MM.1S (cell line): ENCODE data around the gene NLK.
"Not testable (repeated sequence)": the region's sequence is repeated elsewhere in the genome, so short reads cannot be mapped to it uniquely, and the experiment has no call there.

Source experiments
- DNase-seq: peaks from one replicate; pipeline ENCODE4 v3.0.0-alpha.2; 2015
- H2AFZ ChIP-seq: fragments of 300-600 bp; sonication (generic); 2 replicates; pipeline ENCODE4 v1.6.0; 2016; ENCODE audit warnings: antibody characterized with exemption, low read length
- H3F3A ChIP-seq: fragments of 300-600 bp; sonication (generic); 2 replicates; pipeline ENCODE4 v1.6.1; 2016; ENCODE audit warnings: mild to moderate bottlenecking, antibody characterized with exemption, low read length, moderate library complexity, mixed read lengths; ENCODE audit not compliant: insufficient read depth
- H3K27ac ChIP-seq: fragments of 300-600 bp; sonication (generic); 2 replicates; pipeline ENCODE4 v1.5.1; 2016; ENCODE audit warnings: mild to moderate bottlenecking, low read length
- H3K27me3 ChIP-seq: fragments of 300-600 bp; sonication (generic); replicated peaks from 2 replicates; pipeline ENCODE4 v1.6.0; 2016; ENCODE audit warnings: low read length; ENCODE audit not compliant: insufficient read depth
- H3K36me3 ChIP-seq: fragments of 300-600 bp; sonication (generic); replicated peaks from 2 replicates; pipeline ENCODE4 v1.6.1; 2016; ENCODE audit warnings: mild to moderate bottlenecking, low read length, mixed read lengths; ENCODE audit not compliant: insufficient read depth
- H3K4me1 ChIP-seq: fragments of 300-600 bp; sonication (generic); 2 replicates; pipeline ENCODE4 v1.6.1; 2016; ENCODE audit warnings: low read length, mixed read lengths
- H3K4me2 ChIP-seq: fragments of 300-600 bp; sonication (generic); 2 replicates; pipeline ENCODE4 v1.6.0; 2016; ENCODE audit warnings: low read depth, low read length
- H3K4me3 ChIP-seq: fragments of 300-600 bp; sonication (generic); 2 replicates; pipeline ENCODE4 v1.5.1; 2016; ENCODE audit warnings: low read length, mixed read lengths
- H3K79me2 ChIP-seq: fragments of 300-600 bp; sonication (generic); 2 replicates; pipeline ENCODE4 v1.6.1; 2016; ENCODE audit warnings: mixed run types, low read length, mixed read lengths
- H3K9ac ChIP-seq: fragments of 300-600 bp; sonication (generic); 2 replicates; pipeline ENCODE4 v1.6.1; 2016; ENCODE audit warnings: low read length, mixed read lengths
- H3K9me2 ChIP-seq: fragments of 300-600 bp; sonication (generic); replicated peaks from 2 replicates; pipeline ENCODE4 v1.6.1; 2016; ENCODE audit warnings: mild to moderate bottlenecking, low read length, mixed read lengths; ENCODE audit not compliant: insufficient read depth
- H3K9me3 ChIP-seq: fragments of 300-600 bp; sonication (generic); replicated peaks from 2 replicates; pipeline ENCODE4 v1.6.1; 2016; ENCODE audit warnings: mild to moderate bottlenecking, low read length, mixed read lengths; ENCODE audit not compliant: insufficient read depth
- H4K20me1 ChIP-seq: fragments of 300-600 bp; sonication (generic); 2 replicates; pipeline ENCODE4 v1.6.1; 2016; ENCODE audit warnings: mild to moderate bottlenecking, low read length, moderate library complexity, mixed read lengths; ENCODE audit not compliant: insufficient read depth
- CTCF ChIP-seq: fragments of 300-600 bp; sonication (generic); IDR thresholded peaks from 2 replicates; pipeline ENCODE4 v1.5.1; 2016; ENCODE audit warnings: antibody characterized with exemption, low read length, mixed read lengths
- EZH2 ChIP-seq: fragments of 300-600 bp; sonication (generic); optimal IDR thresholded peaks from 2 replicates; pipeline ENCODE3; 2017; ENCODE audit warnings: low read depth, mild to moderate bottlenecking, antibody characterized with exemption, low read length, mixed read lengths
- EZH2phosphoT487 ChIP-seq: fragments of 300-600 bp; sonication (generic); IDR thresholded peaks from 2 replicates; pipeline ENCODE4 v1.6.1; 2018; ENCODE audit warnings: antibody characterized with exemption, low read length

The NLK gene

GRCh38 chr17:28097254-28097653 lies 54.8 kb downstream of the NLK start:
- Histone ChIP-seq H2AFZ (no peak overlapping the region), H3F3A (0 out of 2 replicates have a peak, but pooled peaks cover 2% of the 10 kb centered on the region), H3K4me3 (no peak overlapping the region), H3K36me3 (no peaks in the 10 kb centered on the region), H3K4me1 (peaks cover 11% of the 10 kb centered on the region), H3K9ac (no peak overlapping the region), H3K9me3 (no peaks in the 10 kb centered on the region), H3K79me2 (no peaks in the 10 kb centered on the region), H3K27me3 (no peaks in the 10 kb centered on the region), H3K4me2 (no peak overlapping the region), H4K20me1 (no peaks in the 10 kb centered on the region), H3K27ac (no peak overlapping the region), H3K9me2 (no peaks in the 10 kb centered on the region)
- TF ChIP-seq EZH2phosphoT487 (no peak), EZH2 (no peak), CTCF (no peak)
- no peak for DNase-seq

GRCh38 chr17:28097901-28098300 lies 55.4 kb downstream of the NLK start:
- no peaks in the 10 kb centered on the region for H3K79me2 ChIP-seq
- no peaks in the 10 kb centered on the region for H4K20me1 ChIP-seq
- DNase-seq: no peak
- H2AFZ ChIP-seq: no peak overlapping the region
- H3K9ac ChIP-seq: no peak overlapping the region
- H3K4me3 ChIP-seq: no peak overlapping the region
- peak overlapping the region; percentile 25; the same call in 1 of the 2 replicates for H3K4me2 ChIP-seq
- H3K36me3 ChIP-seq: no peaks in the 10 kb centered on the region
- H3K27ac ChIP-seq: no peak overlapping the region
- TF ChIP-seq EZH2: no peak
- no peak for TF ChIP-seq CTCF
- TF ChIP-seq EZH2phosphoT487: no peak
- no peaks in the 10 kb centered on the region for H3K9me3 ChIP-seq
- 0 out of 2 replicates have a peak, but pooled peaks cover 2% of the 10 kb centered on the region for H3F3A ChIP-seq
- H3K27me3 ChIP-seq: no peaks in the 10 kb centered on the region
- peaks cover 11% of the 10 kb centered on the region for H3K4me1 ChIP-seq
- no peaks in the 10 kb centered on the region for H3K9me2 ChIP-seq

GRCh38 chr17:28098591-28098990 lies 56.1 kb downstream of the NLK start:
- not testable (repeated sequence) for H3K27ac ChIP-seq, H3K9ac ChIP-seq, DNase-seq, H2AFZ ChIP-seq, H3K4me3 ChIP-seq, H3K9me2 ChIP-seq, H3K36me3 ChIP-seq, H3K4me2 ChIP-seq, H3F3A ChIP-seq, H3K79me2 ChIP-seq, H4K20me1 ChIP-seq, H3K9me3 ChIP-seq, H3K27me3 ChIP-seq
- peaks cover 11% of the 10 kb centered on the region for H3K4me1 ChIP-seq

- Histone ChIP-seq H3K9me2 (no peaks in the 10 kb centered on the region), H3K4me2 (no peak overlapping the region), H3K9ac (no peak overlapping the region), H3K4me1 (peaks cover 11% of the 10 kb centered on the region), H3K27me3 (no peaks in the 10 kb centered on the region), H3K79me2 (no peaks in the 10 kb centered on the region), H3K9me3 (no peaks in the 10 kb centered on the region), H3K27ac (no peak overlapping the region), H2AFZ (no peak overlapping the region), H3F3A (0 out of 2 replicates have a peak, but pooled peaks cover 2% of the 10 kb centered on the region), H3K36me3 (no peaks in the 10 kb centered on the region), H4K20me1 (no peaks in the 10 kb centered on the region), H3K4me3 (no peak overlapping the region)
- DNase-seq: no peak
- TF ChIP-seq CTCF (no peak), EZH2phosphoT487 (no peak), EZH2 (no peak)
Measured at GRCh38 chr17:28100251-28100650, 57.8 kb downstream of the NLK start.
